GM12874 (cell line): ENCODE data around the gene RIMS4.

ENCODE experiments used
- TF ChIP-seq, protein P1 (sequence below): IDR thresholded peaks from 2 replicates; pipeline ENCODE4 v1.5.1; 2011; ENCODE audit warnings: low read depth, mild to moderate bottlenecking, control low read depth, low read length, moderate library complexity; ENCODE audit not compliant: insufficient read depth

Gene RIMS4

DNA sequence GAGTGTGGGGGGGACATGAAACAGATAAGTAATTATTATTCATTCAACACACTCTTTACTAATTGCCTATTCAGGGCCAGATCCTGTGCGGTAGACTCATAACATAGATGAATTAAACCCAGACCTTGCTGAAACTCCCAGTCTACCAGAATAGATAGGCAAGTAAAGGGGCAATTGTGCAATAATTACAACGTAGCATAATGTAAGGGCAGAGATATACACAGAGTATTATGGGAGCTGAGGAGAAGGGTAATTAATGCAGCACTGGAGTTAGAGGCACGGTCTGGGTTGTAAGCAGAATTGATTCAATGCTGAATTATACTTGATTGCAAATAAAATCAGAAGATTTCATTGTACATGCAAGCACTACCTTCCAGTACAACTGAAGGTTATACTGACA lies 29.2 kb downstream of the RIMS4 start:
- TF ChIP-seq, protein P1, sequence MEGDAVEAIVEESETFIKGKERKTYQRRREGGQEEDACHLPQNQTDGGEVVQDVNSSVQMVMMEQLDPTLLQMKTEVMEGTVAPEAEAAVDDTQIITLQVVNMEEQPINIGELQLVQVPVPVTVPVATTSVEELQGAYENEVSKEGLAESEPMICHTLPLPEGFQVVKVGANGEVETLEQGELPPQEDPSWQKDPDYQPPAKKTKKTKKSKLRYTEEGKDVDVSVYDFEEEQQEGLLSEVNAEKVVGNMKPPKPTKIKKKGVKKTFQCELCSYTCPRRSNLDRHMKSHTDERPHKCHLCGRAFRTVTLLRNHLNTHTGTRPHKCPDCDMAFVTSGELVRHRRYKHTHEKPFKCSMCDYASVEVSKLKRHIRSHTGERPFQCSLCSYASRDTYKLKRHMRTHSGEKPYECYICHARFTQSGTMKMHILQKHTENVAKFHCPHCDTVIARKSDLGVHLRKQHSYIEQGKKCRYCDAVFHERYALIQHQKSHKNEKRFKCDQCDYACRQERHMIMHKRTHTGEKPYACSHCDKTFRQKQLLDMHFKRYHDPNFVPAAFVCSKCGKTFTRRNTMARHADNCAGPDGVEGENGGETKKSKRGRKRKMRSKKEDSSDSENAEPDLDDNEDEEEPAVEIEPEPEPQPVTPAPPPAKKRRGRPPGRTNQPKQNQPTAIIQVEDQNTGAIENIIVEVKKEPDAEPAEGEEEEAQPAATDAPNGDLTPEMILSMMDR: no peak

DNA sequence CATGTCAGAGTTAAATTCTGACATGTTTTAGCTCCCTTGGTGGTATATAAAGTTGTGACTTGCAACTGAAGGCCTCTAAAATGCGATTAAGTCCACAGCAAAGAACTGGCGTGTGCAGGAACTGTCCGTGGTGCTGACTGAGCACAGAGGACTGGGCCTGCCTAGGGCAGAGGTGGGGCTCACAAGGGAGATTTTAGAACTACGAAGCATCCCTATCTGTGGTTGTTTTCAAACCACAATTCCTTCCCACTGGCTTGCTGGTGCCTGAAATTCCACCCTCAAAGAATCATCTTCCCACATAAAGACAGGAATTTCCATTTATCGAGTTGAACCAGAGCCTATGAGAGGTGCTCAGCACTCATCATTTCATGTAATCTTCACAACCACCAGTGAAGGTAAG lies 30.1 kb downstream of the RIMS4 start:
- TF ChIP-seq, protein P1: no peak

DNA sequence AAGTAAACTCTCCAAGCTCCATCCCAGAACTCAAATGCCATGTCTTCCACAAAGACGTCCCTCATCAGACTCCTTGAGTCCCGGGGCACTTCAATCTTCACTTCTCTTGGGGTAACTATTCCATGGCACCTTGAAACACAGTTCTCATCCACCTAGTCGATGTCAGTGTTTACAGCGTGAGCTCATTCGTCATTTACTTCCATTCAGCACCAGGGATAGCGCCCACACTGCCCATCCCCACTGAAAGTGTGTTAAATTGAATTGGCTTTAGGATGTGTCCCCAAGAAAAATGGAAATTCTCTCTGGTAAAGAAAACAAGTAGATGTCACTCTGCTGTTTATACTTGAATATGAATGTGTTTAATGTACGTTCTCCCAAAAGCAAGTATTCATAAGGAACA lies 33.4 kb downstream of the RIMS4 start:
- TF ChIP-seq, protein P1: no peak

DNA sequence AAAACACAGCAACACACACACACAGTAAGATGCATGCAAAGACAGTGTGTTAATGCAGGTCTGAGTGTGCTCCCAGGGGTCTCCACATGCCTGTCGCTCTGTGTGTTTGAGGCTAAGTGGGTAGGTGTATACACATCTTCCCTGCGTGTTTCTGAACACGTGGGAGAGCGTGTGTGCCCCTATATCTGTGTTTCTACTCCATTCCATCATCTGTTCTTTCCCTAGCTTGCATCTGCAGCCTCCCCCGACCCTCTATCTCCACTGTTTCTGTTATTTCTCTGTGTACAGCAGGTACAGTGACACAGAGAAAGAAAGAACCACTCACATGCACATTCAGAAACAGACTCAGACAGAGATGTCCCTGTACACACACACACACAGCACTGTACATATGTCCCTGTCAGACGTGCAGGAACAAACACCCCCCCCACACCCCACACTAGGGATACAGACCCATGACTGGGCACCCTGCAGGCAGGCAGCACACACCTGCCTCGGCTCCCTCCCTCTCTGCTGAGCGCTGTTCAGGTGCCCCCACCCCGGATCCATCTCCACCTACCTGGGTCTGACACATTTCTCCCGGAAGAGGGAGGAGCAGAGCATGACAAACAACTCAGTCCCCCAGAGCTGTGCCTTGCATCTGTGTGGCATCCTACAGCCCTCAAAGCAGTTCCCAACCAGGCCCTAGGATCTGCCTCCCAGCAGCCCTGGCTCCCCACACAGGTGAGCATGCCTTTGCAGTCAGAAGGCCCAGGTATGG lies 37.1 kb downstream of the RIMS4 start:
- TF ChIP-seq, protein P1: no peak

DNA sequence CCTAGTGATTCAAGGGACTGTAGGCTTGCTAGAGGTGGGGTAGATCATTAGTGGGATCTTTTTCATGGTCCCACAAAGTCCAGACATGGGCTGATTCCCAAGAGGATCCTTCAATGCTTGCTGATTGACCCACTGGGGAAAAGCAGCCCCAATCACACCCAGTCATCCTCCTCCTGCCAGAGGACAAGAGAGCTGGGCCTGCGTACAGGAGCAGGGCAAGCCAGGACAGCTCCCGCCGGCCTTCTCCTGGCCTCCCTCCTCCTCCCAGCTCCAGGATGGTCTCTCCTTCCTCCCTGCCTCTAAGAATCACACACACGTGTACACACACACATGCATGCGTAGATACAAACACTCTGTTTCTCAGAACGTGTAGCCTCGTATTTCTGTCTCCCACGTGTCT lies 37.7 kb downstream of the RIMS4 start:
- TF ChIP-seq, protein P1: no peak

DNA sequence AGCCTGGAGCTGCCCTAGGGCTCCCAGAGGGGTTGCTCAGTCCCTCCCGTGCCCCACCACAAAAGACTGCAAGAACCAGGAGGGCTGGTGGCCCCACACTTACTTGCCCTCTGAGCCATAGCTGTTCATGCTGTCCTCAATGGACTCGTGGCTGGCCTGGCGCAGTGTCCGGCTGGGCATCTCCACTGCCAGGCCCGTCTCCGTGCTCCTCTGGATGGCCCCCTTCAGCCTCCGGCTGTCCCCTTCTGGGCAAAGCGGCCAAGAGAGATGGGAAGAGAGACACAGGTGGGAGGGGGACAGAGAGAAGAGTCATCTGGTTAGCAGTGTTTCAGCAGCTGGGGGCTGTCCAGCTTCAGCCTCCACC lies 39.2 kb downstream of the RIMS4 start:
- TF ChIP-seq, protein P1: no peak

DNA sequence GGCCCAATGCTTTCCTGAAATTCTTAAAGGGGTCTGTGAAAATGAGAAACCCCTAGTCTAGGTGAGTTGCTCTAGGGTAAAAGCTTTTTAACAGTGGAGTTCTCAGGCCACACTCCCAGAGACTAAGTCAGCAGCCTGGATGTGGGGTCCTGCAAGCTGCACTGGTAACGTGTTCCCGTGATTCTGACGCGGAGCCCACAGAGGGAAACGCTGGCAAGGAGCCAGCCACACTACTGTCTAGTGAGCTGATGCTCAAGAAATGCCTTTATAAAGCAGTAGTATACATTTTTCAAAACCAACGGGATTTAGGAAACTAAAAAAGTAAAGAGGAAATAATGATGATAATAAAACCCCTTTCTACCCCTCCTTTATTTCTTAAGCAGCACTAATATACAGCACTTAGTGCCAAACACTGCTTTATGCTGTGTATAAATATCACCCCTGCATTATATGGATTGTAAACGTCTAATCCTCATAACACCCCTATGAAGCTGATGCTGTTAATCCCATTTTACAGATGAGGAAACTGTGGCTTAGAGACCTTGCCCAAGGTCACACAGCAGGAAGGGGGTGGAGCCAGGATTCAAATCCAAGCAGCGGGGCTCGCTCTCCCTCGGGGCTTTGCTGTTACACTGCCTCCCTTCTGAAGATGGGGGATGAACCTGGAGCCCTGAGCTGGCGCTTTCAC lies 39.7 kb downstream of the RIMS4 start:
- TF ChIP-seq, protein P1: no peak
